GM23248 (cell line): ENCODE results near the gene ACADM.

Experiments used
- EZH2 ChIP-seq: fragments of 200-600 bp; sonication (generic); IDR thresholded peaks from 2 replicates; pipeline ENCODE4 v1.6.1; 2018; ENCODE audit warnings: antibody characterized with exemption, mild to moderate bottlenecking; ENCODE audit not compliant: insufficient read depth, poor library complexity, severe bottlenecking
- EZH2phosphoT487 ChIP-seq: fragments of 200-600 bp; sonication (generic); IDR thresholded peaks from 2 replicates; pipeline ENCODE4 v1.6.1; 2018; ENCODE audit warnings: antibody characterized with exemption, moderate library complexity, mild to moderate bottlenecking, low read depth; ENCODE audit not compliant: insufficient read depth

- TF ChIP-seq EZH2phosphoT487 (no peak), EZH2 (no peak)
These were observed 5.9 kb downstream of the ACADM start for GRCh38 chr1:75730432-75730831.
